HTERT RPE-1 (cell line): ENCODE results near the gene FBXL12.
"Not testable (repeated sequence)": the region's sequence is repeated elsewhere in the genome, so short reads cannot be mapped to it uniquely, and the experiment has no call there.

Experiments used
- in situ Hi-C: fragments of 300-500 bp; cut with MboI; formaldehyde crosslinking; loops from 4 replicates; pipeline ENCODE4 v1.14.3; 2020; ENCODE audit warnings: low sequenced_read_pairs

The FBXL12 gene

GRCh38 chr19:9793071-9793591 is 25.7 kb downstream of the FBXL12 start:
- in situ Hi-C loops: no loop called here

GRCh38 chr19:9792206-9793070 is 26.4 kb downstream of the FBXL12 start:
- in situ Hi-C loops: no loop called here

GRCh38 chr19:9791552-9792205 is 27.2 kb downstream of the FBXL12 start:
- in situ Hi-C loops: no loop called here

- in situ Hi-C loops: not testable (repeated sequence)
Observed at GRCh38 chr19:9791073-9791367, 27.9 kb downstream of the FBXL12 start.

- in situ Hi-C loops: not testable (repeated sequence)
Observed at GRCh38 chr19:9789579-9789978, 29.3 kb downstream of the FBXL12 start.

- in situ Hi-C loops: no loop called here
Observed at GRCh38 chr19:9789066-9789465, 29.8 kb downstream of the FBXL12 start.

GRCh38 chr19:9788604-9789003 is 30.3 kb downstream of the FBXL12 start:
- in situ Hi-C loops: not testable (repeated sequence)

GRCh38 chr19:9786819-9787218 is 32.1 kb downstream of the FBXL12 start:
- in situ Hi-C loops: no loop called here

- in situ Hi-C loops: no loop called here
Observed at GRCh38 chr19:9786342-9786741, 32.5 kb downstream of the FBXL12 start.

GRCh38 chr19:9785367-9786331 is 33.2 kb downstream of the FBXL12 start:
- in situ Hi-C loops: no loop called here

- in situ Hi-C loops: not testable (repeated sequence)
Observed at GRCh38 chr19:9784163-9784496, 34.7 kb downstream of the FBXL12 start.

GRCh38 chr19:9782338-9782737 is 36.5 kb downstream of the FBXL12 start:
- in situ Hi-C loops: no loop called here

- in situ Hi-C loops: no loop called here
Observed at GRCh38 chr19:9768175-9769112, 50.4 kb downstream of the FBXL12 start, which contains the start of gene ZNF846. TSS of gene ZNF846 (minus strand) at chr19:9768738. CDS start at chr19:9764950, 3,788 bp downstream.
